HepG2 (cell line): ENCODE measurements around the gene KLHL30. TPM values are rescaled to one million over a fixed set of nuclear protein-coding genes. Genes with fewer than 3 reads are reported as not detected.
A peak's percentile ranks its signal among the peaks of the same experiment; 100 is the strongest.

Experiments used
- BCL6 ChIP-seq: IDR thresholded peaks from 2 replicates; pipeline ENCODE4 v1.6.1; 2016; ENCODE audit warnings: missing genetic modification reagents, missing compliant biosample characterization
- BORCS8-MEF2B ChIP-seq: sonication (generic); formaldehyde crosslinking; IDR thresholded peaks from 2 replicates; pipeline ENCODE4 v1.8.0; 2022; ENCODE audit warnings: mild to moderate bottlenecking, missing genetic modification reagents
- FOXO4 ChIP-seq: sonication (generic); formaldehyde crosslinking; conservative IDR thresholded peaks from 2 replicates; pipeline ENCODE4 v1.8.1; 2023; ENCODE audit warnings: missing genetic modification reagents
- FUBP1 ChIP-seq: sonication (generic); formaldehyde crosslinking; IDR thresholded peaks from 2 replicates; pipeline ENCODE4 v1.5.1; 2020; ENCODE audit warnings: missing genetic modification reagents, mild to moderate bottlenecking, borderline replicate concordance
- HOXA9 ChIP-seq: sonication (generic); formaldehyde crosslinking; IDR thresholded peaks from 2 replicates; pipeline ENCODE4 v1.8.1; 2022; ENCODE audit warnings: missing genetic modification reagents, mild to moderate bottlenecking, moderate library complexity, borderline replicate concordance
- LCORL ChIP-seq, 2 experiments: fragments of 450-650 bp in 1 of 2; sonication (generic) in 1 of 2; formaldehyde crosslinking in 1 of 2; IDR thresholded peaks; 2 replicates each; pipeline versions ENCODE4 v1.5.0 to v1.6.1; 2017 to 2020; ENCODE audit warnings: antibody characterized with exemption in 1 of 2, missing genetic modification reagents in 1 of 2
- MLX ChIP-seq: IDR thresholded peaks from 2 replicates; pipeline ENCODE4 v1.6.1; 2016
- MYPOP ChIP-seq: sonication (generic); formaldehyde crosslinking; IDR thresholded peaks from 2 replicates; pipeline ENCODE4 v1.8.1; 2023; ENCODE audit warnings: mild to moderate bottlenecking, moderate library complexity, missing genetic modification reagents
- SATB2 ChIP-seq: sonication (generic); formaldehyde crosslinking; IDR thresholded peaks from 2 replicates; pipeline ENCODE4 v1.5.0; 2020; ENCODE audit warnings: missing genetic modification reagents
- SP1 ChIP-seq, 2 experiments: fragments of 450-650 bp in 1 of 2; sonication (generic) in 1 of 2; formaldehyde crosslinking in 1 of 2; IDR thresholded peaks; 2 replicates each; pipeline versions ENCODE4 v1.4.0 to v1.6.1; 2016 to 2020; ENCODE audit warnings: missing genetic modification reagents in 1 of 2
- TCF7L2 ChIP-seq: IDR thresholded peaks from 2 replicates; pipeline ENCODE4 v1.6.1; 2011; ENCODE audit warnings: mild to moderate bottlenecking, low read depth, low read length, moderate library complexity
- TERF1 ChIP-seq: sonication (generic); formaldehyde crosslinking; IDR thresholded peaks from 2 replicates; pipeline ENCODE4 v1.8.0; 2022; ENCODE audit warnings: mild to moderate bottlenecking, missing genetic modification reagents, moderate library complexity
- TIGD3 ChIP-seq: sonication (generic); formaldehyde crosslinking; IDR thresholded peaks from 2 replicates; pipeline ENCODE4 v1.5.1; 2020; ENCODE audit warnings: mild to moderate bottlenecking, missing genetic modification reagents, borderline replicate concordance
- ZMYM4 ChIP-seq: sonication (generic); formaldehyde crosslinking; IDR thresholded peaks from 2 replicates; pipeline ENCODE4 v1.8.1; 2023; ENCODE audit warnings: mild to moderate bottlenecking, missing genetic modification reagents
- ZNF362 ChIP-seq: sonication (generic); formaldehyde crosslinking; IDR thresholded peaks from 2 replicates; pipeline ENCODE4 v1.4.0; 2020; ENCODE audit warnings: missing genetic modification reagents, mild to moderate bottlenecking, borderline replicate concordance
- ZNF484 ChIP-seq: sonication (generic); formaldehyde crosslinking; IDR thresholded peaks from 2 replicates; pipeline ENCODE4 v1.5.1; 2020; ENCODE audit warnings: mild to moderate bottlenecking, low read depth, missing genetic modification reagents, borderline replicate concordance
- ZNF704 ChIP-seq: sonication (generic); formaldehyde crosslinking; IDR thresholded peaks from 2 replicates; pipeline ENCODE4 v1.8.1; 2023; ENCODE audit warnings: mild to moderate bottlenecking, inconsistent platforms, moderate library complexity, missing genetic modification reagents, borderline replicate concordance
- polyA plus RNA-seq, 8 experiments: library from polyadenylated mRNA; depleted of rRNA in 3 of 8; stranded (reverse) in 7 of 8; unstranded in 1 of 8; fragments of >200 nt; fragmentation: Illumina TruSeq in 4 of 8; extraction: Trizol in 4 of 8; gene quantifications; 2 replicates each; pipeline versions ENCODE4 v1.2.1 to v1.2.3, GENCODE V29; 2011 to 2016; ENCODE audit warnings: low read depth in 4 of 8, missing spikeins in 1 of 8, mixed read lengths in 1 of 8; ENCODE audit not compliant: insufficient read depth in 1 of 8
- total RNA-seq, 5 experiments: library from RNA; depleted of rRNA; stranded (reverse); fragments of >200 nt; fragmentation: Illumina TruSeq; extraction: Trizol; gene quantifications; 2 replicates each; pipeline ENCODE4 v1.2.3, GENCODE V29; 2016; ENCODE audit warnings: low read depth in 1 of 5

KLHL30 gene
- total and polyA plus RNA-seq, 2 of the 13 experiments (the other 11 are each of a cell fraction or from before 2014, with no cell fraction given) = 0.05 TPM; not detected in 1

GRCh38 chr2:238126775-238127164 lies 11.7 kb upstream of the KLHL30 start (continued):
- TF ChIP-seq FOXO4 (CRISPR knock-in tag) (no peak), TIGD3 (CRISPR knock-in tag) (no peak), HOXA9 (CRISPR knock-in tag) (0 out of 2 replicates have a peak, but pooled peaks have one; percentile 56), ZNF484 (CRISPR knock-in tag) (no peak), TCF7L2 (no peak), MYPOP (CRISPR knock-in tag) (no peak), MLX (CRISPR knock-in tag) (no peak), SATB2 (CRISPR knock-in tag) (no peak), SP1 (IDR thresholded peaks at IDR 0.05) (0 out of 2 replicates have a peak, but pooled peaks have one; percentile 47), SP1 (CRISPR knock-in tag; IDR thresholded peaks at IDR 0.05) (no peak), FUBP1 (CRISPR knock-in tag) (0 out of 2 replicates have a peak, but pooled peaks have one; percentile 21), LCORL (IDR thresholded peaks at IDR 0.05) (peak; percentile 5; the same call in 1 of the 2 replicates), LCORL (CRISPR knock-in tag; IDR thresholded peaks at IDR 0.05) (no peak), BORCS8-MEF2B (CRISPR knock-in tag) (no peak), BCL6 (CRISPR knock-in tag) (no peak), ZMYM4 (CRISPR knock-in tag) (0 out of 2 replicates have a peak, but pooled peaks have one; percentile 33), ZNF362 (CRISPR knock-in tag) (no peak), TERF1 (CRISPR knock-in tag) (no peak), ZNF704 (CRISPR knock-in tag) (no peak)
- TF ChIP-seq, all 625 proteins: peak for 16
